ENCODE results near the gene ERBB2.
"Not testable (repeated sequence)": the region's sequence is repeated elsewhere in the genome, so short reads cannot be mapped to it uniquely, and the experiment has no call there.

Gene ERBB2

DNA sequence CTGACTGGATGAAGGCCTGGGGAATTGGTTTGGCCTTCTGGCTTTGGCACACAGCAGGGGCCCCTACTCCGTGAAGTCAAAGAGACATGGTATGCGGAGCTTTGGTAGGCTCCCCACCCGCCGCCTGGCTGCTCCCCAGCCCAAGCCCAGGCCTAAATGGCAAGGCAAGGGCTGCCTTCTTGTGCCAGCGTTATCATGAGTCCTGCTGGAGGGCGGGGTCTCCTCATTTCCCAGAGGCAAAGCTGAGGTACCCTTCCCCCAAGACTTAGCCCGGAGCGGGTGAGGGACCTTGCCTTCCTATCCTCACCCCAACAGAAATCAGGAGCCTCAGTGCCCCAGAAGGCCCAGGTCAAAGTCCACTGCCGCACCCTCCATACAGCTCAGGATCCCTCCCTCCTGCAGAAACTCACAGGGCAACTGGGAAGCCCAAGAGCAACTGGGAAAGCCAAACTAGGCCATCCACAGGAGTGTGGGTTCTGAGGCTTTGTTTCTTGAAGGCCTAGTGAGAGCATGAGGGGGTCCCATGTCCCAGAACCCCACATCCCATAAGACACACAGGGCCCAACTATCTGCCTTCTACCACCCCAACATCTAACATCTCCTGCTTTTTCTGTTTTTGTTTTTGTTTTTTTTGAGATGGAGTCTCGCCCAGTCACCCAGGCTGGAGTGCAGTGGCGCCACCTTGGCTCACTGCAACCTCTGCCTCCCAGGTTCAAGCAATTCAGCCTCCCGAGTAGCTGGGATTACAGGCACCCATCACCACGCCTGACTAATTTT lies 21.3 kb upstream of the ERBB2 start:
- DNase-seq (ENCODE audit: low read depth) = no peak

DNA sequence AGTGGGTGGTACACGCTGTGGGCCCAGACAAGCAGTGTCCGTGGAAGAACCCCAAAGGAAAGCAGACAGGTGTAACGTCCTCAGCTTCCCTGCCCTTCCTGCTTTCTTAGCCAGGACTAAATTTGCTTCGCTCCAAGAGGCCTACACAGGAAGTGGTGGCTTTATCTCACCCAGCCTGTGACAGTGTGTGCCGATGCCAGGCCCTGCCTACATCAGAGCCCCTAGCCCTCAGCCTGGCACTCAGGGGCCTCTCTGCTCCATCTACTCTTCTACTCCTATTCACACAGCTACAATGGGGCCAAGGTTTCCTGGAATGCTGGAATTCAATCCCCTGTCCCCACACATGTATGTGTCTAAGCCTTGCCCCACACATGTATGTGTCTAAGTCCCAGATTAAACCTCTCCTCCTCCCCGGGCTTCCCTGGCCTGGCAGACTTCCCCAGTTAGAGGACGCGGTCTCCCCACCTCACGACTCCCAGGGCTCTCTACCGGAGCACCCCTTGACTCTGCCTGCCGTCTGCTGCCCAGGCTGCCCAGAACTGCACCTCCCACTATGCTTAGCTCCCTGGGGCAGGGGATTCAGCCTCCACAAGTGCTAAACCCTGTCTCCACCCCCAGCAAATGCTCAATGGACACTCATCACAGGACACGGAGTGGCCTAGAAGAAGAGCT lies 20.2 kb upstream of the ERBB2 start:
- DNase-seq (ENCODE audit: low read depth) = no peak

DNA sequence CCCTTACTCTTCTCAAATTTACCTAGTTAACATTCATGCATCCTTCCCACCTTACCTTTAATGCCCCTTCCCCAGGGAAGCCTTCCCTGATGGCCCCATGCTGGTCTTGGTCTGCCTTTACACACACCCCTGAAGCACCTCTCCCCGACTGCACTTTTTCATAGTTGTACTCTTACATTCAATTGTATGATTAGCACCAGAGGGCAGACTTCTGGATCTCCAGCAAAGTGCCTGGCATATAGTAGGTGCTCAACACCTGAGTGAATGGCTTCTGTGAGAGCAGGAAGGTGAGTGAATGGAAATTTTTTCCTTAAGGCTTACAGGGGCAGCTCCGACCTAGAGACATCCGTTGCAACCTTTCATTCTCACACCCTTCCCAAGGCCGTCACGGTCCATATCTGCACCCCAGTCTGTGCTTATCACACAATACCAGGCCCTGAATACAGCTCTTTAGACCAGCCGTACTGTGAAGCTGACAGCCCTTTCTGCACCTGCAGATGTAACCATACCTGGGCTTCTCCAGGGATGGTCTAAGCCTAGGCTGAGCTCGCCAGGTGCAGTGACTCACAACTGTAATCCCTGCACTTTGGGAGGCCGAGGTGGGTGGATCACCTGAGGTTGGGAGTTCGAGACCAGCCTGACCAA lies 16.4 kb upstream of the ERBB2 start:
- no peak for DNase-seq (ENCODE audit: low read depth)

GRCh38 chr17:39684369-39685192 lies 15.3 kb upstream of the ERBB2 start:
- no peak for DNase-seq (ENCODE audit: low read depth)

GRCh38 chr17:39687101-39687545 lies 12.7 kb upstream of the ERBB2 start:
- DNase-seq (ENCODE audit: low read depth) = no peak

- peak; percentile 69 for DNase-seq (ENCODE audit: low read depth)
These were observed 12.1 kb upstream of the ERBB2 start, which contains the start of gene PGAP3 for GRCh38 chr17:39687546-39688474. TSS of gene PGAP3 (minus strand) at chr17:39688057. CDS start at chr17:39688014, 43 bp downstream.

DNA sequence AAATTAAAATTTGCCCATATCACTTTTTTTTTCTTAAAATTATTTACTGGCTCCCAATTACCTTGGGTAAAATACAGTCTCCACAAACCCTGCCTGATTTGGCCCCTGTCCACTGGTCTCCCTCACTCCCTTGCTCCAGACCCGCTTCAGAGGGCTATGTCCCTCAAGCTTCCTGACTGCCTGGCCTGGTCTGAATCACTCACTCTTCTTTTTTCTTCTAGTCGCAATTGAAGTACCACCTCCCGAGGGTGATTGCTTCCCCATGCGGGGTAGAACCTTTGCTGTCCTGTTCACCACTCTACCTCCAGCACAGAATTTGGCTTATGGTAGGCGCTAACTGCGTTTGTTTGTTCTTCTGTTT lies 11.4 kb upstream of the ERBB2 start:
- DNase-seq (ENCODE audit: low read depth) = no peak

DNA sequence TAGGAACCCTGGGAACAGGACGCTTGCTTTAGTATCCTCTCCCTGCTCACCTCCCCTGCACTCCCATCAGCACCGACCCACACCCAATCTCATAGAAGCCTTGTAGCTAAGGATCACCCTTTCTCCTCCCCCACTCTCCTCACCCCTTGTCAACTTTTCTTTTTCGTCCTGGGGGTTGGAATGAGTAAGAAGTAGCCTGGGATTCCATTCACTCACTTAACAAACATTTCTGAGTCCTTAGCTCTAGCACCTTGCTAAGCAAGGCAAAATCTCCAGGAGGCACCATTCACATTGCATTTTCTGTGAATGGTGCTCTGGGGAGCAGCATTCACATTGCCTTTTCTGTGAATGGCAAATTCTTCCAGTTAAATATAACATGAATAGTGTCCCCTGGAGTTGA lies 10.9 kb upstream of the ERBB2 start:
- DNase-seq (ENCODE audit: low read depth) = no peak

DNA sequence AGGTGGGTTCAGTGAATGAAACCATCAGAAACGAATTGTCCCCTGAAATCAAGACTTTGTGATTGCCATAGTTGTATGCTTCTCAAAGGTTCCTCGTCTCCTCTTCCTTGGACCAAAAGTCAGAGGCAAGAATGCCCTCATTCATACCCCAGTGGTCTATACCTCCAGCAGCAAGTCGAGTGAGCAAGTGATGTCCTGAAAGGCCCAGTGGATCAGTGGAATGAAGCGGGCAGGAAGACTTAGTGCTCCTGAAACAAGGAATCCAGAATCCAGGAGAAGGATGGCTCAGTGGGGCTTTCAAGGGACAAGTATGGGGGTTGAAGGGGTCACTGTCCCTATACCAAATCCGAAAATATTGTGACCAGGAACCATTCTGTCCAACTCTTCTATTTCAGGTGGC lies 5.3 kb upstream of the ERBB2 start:
- no peak for DNase-seq (ENCODE audit: low read depth)

DNA sequence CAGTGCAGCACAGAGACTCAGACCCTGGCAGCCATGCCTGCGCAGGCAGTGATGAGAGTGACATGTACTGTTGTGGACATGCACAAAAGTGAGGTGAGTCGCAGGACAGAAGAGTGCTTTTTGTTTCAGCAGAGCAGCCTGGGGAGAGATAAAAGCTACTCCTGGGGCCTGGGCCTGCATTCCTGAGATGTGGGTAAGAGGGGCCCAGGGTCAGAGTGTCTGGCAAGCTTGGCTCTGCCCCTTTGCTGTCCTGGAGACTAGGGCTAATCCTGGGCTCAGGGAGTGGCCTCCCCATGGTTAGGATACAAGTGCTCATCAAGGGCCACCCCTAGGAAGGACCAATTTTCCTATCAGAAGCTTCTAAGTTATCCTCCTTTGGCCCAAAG lies 4.8 kb upstream of the ERBB2 start:
- no peak for DNase-seq (ENCODE audit: low read depth)

GRCh38 chr17:39696731-39697130 lies 3.1 kb upstream of the ERBB2 start:
- DNase-seq (ENCODE audit: low read depth) = no peak

DNA sequence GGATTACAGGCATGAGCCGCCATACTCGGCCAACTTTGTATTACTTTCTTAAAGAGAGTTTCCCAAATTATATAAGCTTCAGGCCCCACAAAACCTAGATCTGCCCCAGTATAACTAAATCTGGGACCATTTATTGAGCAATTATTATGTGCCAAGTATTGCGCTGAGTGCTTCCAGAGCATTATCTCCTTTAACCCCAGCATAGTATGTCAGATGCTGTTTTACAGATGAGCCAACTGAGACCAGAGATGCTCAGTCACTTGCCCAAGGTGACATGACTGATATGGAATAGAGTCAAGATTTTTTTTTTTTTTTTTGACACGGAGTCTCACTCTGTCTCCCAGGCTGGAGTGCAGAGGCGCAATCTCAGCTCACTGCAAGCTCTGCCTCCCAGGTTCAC lies 1.9 kb upstream of the ERBB2 start:
- DNase-seq (ENCODE audit: low read depth) = no peak

GRCh38 chr17:39699157-39699817 lies 577 bp upstream of the ERBB2 start:
- not testable (repeated sequence) for DNase-seq (ENCODE audit: low read depth)

- DNase-seq (ENCODE audit: low read depth) = no peak
These were observed 504 bp downstream of the ERBB2 start for GRCh38 chr17:39700148-39700987.

GRCh38 chr17:39701012-39701783 lies 1.3 kb downstream of the ERBB2 start:
- no peak for DNase-seq (ENCODE audit: low read depth)

DNA sequence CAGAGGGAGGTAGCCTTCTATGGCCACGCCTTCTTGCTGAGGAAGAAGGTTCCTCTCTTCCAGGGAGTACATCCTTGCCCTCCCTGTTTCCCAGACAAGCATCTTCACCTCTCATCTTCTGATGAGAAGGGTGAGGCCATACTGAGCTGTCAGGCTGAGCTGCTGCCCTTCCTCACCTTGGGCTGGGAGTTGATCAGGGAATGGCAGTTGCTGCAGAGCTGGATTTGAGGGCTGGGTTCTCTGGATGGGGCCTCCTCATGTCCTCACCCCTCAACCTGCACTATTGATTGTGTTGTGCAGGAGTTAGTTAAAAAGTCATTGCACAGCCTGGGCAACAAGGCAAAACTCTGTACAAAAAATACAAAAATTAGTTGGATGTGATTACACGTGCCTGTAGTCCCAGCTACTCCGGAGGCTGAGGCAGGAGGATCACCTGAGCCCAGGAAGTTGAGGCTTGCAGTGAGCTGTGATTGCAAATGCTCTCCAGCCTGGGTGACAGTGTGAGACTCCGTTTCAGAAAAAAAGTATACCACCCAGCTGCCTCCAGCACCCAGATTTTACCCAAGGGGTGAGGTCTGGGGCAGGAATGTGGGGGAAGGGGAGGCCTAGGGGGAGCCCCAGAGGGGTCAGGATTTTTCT lies 2.0 kb downstream of the ERBB2 start:
- no peak for DNase-seq (ENCODE audit: low read depth)

GRCh38 chr17:39702901-39703893 lies 3.3 kb downstream of the ERBB2 start:
- no peak for DNase-seq (ENCODE audit: low read depth)

All from activated gamma-delta T cell treated with anti-CD3 and anti-CD28 coated beads, Interleukin-2, amount 50 U/mL, for 16 hours (primary cell).